Keratinocyte (primary cell): ENCODE results near the gene ZC3H7A. TPM values are rescaled to one million over a fixed set of nuclear protein-coding genes. Genes with fewer than 3 reads are reported as not detected.

Experiments
- DNase-seq: peaks from one replicate; pipeline ENCODE4 v3.0.0-alpha.2; 2011; ENCODE audit warnings: low read depth, missing footprints, low spot score
- FAIRE-seq: peaks from 2 replicates; lab custom pipeline; 2011; peaks lifted over from hg19 to GRCh38; lab: Jason Lieb, UNC
- H2AFZ ChIP-seq: 2 replicates; pipeline ENCODE4 v1.6.0; 2012; ENCODE audit warnings: low read length, control low read depth, inconsistent platforms; ENCODE audit not compliant: control insufficient read depth
- H3K27ac ChIP-seq: 2 replicates; pipeline ENCODE4 v1.5.1; 2011; ENCODE audit warnings: low read length; ENCODE audit not compliant: control insufficient read depth, insufficient read depth
- H3K27me3 ChIP-seq: 3 replicates; pipeline ENCODE4 v1.6.0; 2011; ENCODE audit warnings: low read length; ENCODE audit not compliant: control insufficient read depth, insufficient read depth; ENCODE audit errors: extremely low read depth
- H3K36me3 ChIP-seq, 2 experiments: 2 replicates in 1 of 2; 3 replicates in 1 of 2; pipeline ENCODE4 v1.5.1; 2011; ENCODE audit warnings: low read length in 2 of 2, mild to moderate bottlenecking in 1 of 2; ENCODE audit not compliant: control insufficient read depth in 2 of 2, insufficient read depth in 2 of 2; ENCODE audit errors: extremely low read depth in 1 of 2
- H3K4me1 ChIP-seq: 3 replicates; pipeline ENCODE4 v1.5.1; 2011; ENCODE audit warnings: low read length; ENCODE audit not compliant: control insufficient read depth, insufficient read depth; ENCODE audit errors: extremely low read depth
- H3K4me2 ChIP-seq: 3 replicates; pipeline ENCODE4 v1.6.0; 2011; ENCODE audit warnings: low read depth, low read length; ENCODE audit not compliant: control insufficient read depth, insufficient read depth; ENCODE audit errors: extremely low read depth
- H3K4me3 ChIP-seq, 3 experiments: fragments of 200-600 bp in 1 of 3; sonication (generic) in 1 of 3; 2 replicates in 2 of 3; 3 replicates in 1 of 3; pipeline ENCODE4 v1.5.1; 2011 to 2016; ENCODE audit warnings: low read length in 3 of 3, mild to moderate bottlenecking in 3 of 3, control low read depth in 2 of 3, inconsistent platforms in 1 of 3, low read depth in 1 of 3, mixed read lengths in 1 of 3, mixed run types in 1 of 3, moderate library complexity in 1 of 3; ENCODE audit not compliant: control insufficient read depth in 2 of 3, insufficient read depth in 2 of 3; ENCODE audit errors: extremely low read depth in 1 of 3
- H3K79me2 ChIP-seq: 2 replicates; pipeline ENCODE4 v1.6.0; 2012; ENCODE audit warnings: low read length; ENCODE audit not compliant: control insufficient read depth, insufficient read depth
- H3K9ac ChIP-seq: 3 replicates; pipeline ENCODE4 v1.6.0; 2011; ENCODE audit warnings: low read length; ENCODE audit not compliant: control insufficient read depth, insufficient read depth; ENCODE audit errors: extremely low read depth
- H3K9me1 ChIP-seq: 3 replicates; pipeline ENCODE4 v1.6.0; 2011; ENCODE audit warnings: low read length; ENCODE audit not compliant: control insufficient read depth, insufficient read depth; ENCODE audit errors: extremely low read depth
- H3K9me3 ChIP-seq: 2 replicates; pipeline ENCODE4 v1.5.1; 2012; ENCODE audit warnings: low read depth, low read length; ENCODE audit not compliant: control insufficient read depth
- H4K20me1 ChIP-seq: 3 replicates; pipeline ENCODE4 v1.6.0; 2011; ENCODE audit warnings: low read length; ENCODE audit not compliant: control insufficient read depth, insufficient read depth; ENCODE audit errors: extremely low read depth
- CTCF ChIP-seq, 3 experiments: IDR thresholded peaks in 1 of 3; conservative IDR thresholded peaks in 1 of 3; optimal IDR thresholded peaks in 1 of 3; 2 replicates in 2 of 3; 3 replicates in 1 of 3; pipeline versions ENCODE3 to v1.5.1; 2011; ENCODE audit warnings: low read length in 3 of 3, mild to moderate bottlenecking in 3 of 3, moderate library complexity in 2 of 3, control low read depth in 1 of 3, inconsistent platforms in 1 of 3; ENCODE audit not compliant: insufficient read depth in 2 of 3; ENCODE audit errors: extremely low read depth in 1 of 3
- EZH2 ChIP-seq: IDR thresholded peaks from one replicate; pipeline ENCODE4 v1.6.1; 2012; ENCODE audit warnings: inconsistent platforms, mild to moderate bottlenecking, low read length, moderate library complexity
- dilution Hi-C: fragments of 300-500 bp; cut with MboI; formaldehyde crosslinking; loops from one replicate; pipeline ENCODE4 v1.7.0; 2020; ENCODE audit warnings: low sequenced_read_pairs; ENCODE audit not compliant: extremely low pct_ligation_motif_present
- polyA plus RNA-seq, 5 experiments: library from polyadenylated mRNA; depleted of rRNA in 3 of 5; stranded (reverse) in 3 of 5; stranded (forward) in 1 of 5; unstranded in 1 of 5; fragments of >200 nt; gene quantifications; 1 replicate in 1 of 5; 2 replicates in 3 of 5; 3 replicates in 1 of 5; pipeline versions ENCODE4 v1.2.1 to v1.2.3, GENCODE V29; 2011 to 2012; ENCODE audit warnings: missing spikeins in 2 of 5, low read depth in 1 of 5, low replicate concordance in 1 of 5

Gene ZC3H7A
- polyA plus RNA-seq, 1 donor (not counting 4 experiments of a cell fraction or from before 2014, with no cell fraction given) = 43.9 TPM

- no peak for DNase-seq
- H3K4me2 ChIP-seq = no peak overlapping the region
- no peak overlapping the region for H2AFZ ChIP-seq
- peaks cover 3% of the 10 kb centered on the region for H3K4me1 ChIP-seq
- no peak overlapping the region for H3K9ac ChIP-seq
- H3K36me3 ChIP-seq = peaks cover 28 to 29% of the 10 kb centered on the region in 2 experiments
- no peak overlapping the region for H3K4me3 ChIP-seq
- peaks cover 51% of the 10 kb centered on the region for H3K79me2 ChIP-seq
- H3K9me3 ChIP-seq = no peaks in the 10 kb centered on the region
- dilution Hi-C loops = no loop called here
- peaks cover 4% of the 10 kb centered on the region for H4K20me1 ChIP-seq
- no peak overlapping the region for H3K27ac ChIP-seq
- no peaks in the 10 kb centered on the region for H3K27me3 ChIP-seq
- no peak for TF ChIP-seq EZH2
- TF ChIP-seq CTCF (optimal IDR thresholded peaks at IDR 0.05 in 1 of 3, IDR thresholded peaks at IDR 0.05 in 1 of 3, conservative IDR thresholded peaks at IDR 0.05 in 1 of 3; ENCODE audit: extremely low read depth in 1 of 3, insufficient read depth in 2 of 3, low read length in 3 of 3) = no peak
- no peaks in the 10 kb centered on the region for H3K9me1 ChIP-seq
- no peak for FAIRE-seq
These were observed 61.3 kb downstream of the ZC3H7A start for GRCh38 chr16:11735787-11736186.

- FAIRE-seq = no peak
- Histone ChIP-seq H2AFZ (no peak overlapping the region), H3K27me3 (no peaks in the 10 kb centered on the region), H4K20me1 (peaks cover 4% of the 10 kb centered on the region), H3K79me2 (peaks cover 40% of the 10 kb centered on the region), H3K9ac (no peak overlapping the region), H3K36me3 (peaks cover 28 to 32% of the 10 kb centered on the region in 2 experiments), H3K4me3 (no peak overlapping the region), H3K4me2 (no peak overlapping the region), H3K27ac (no peak overlapping the region), H3K4me1 (no peaks in the 10 kb centered on the region), H3K9me3 (no peaks in the 10 kb centered on the region), H3K9me1 (no peaks in the 10 kb centered on the region)
- TF ChIP-seq EZH2 = no peak
- TF ChIP-seq CTCF (optimal IDR thresholded peaks at IDR 0.05 in 1 of 3, IDR thresholded peaks at IDR 0.05 in 1 of 3, conservative IDR thresholded peaks at IDR 0.05 in 1 of 3; ENCODE audit: extremely low read depth in 1 of 3, insufficient read depth in 2 of 3, low read length in 3 of 3) = no peak
- no peak for DNase-seq
- dilution Hi-C loops = no loop called here
These were observed 62.4 kb downstream of the ZC3H7A start for GRCh38 chr16:11734653-11735043.
